LHCN-M2 (cell line): ENCODE measurements around the gene DCP1B. TPM values are rescaled to one million over a fixed set of nuclear protein-coding genes. Genes with fewer than 3 reads are reported as not detected.
A peak's percentile ranks its signal among the peaks of the same experiment; 100 is the strongest.

ENCODE experiments used
- DNase-seq: peaks from one replicate; pipeline ENCODE4 v3.0.0-alpha.2; 2012; ENCODE audit warnings: low read depth
- total RNA-seq: library from RNA; depleted of rRNA; stranded (reverse); fragments of >200 nt; gene quantifications from 2 replicates; pipeline ENCODE4 v1.2.3, GENCODE V29; 2014

The DCP1B gene
- total RNA-seq, 1 experiment from 2014 or later, result 20.8 TPM

- no peak for DNase-seq
These were observed 69.0 kb downstream of the DCP1B start for GRCh38 chr12:1935242-1935641.

DNA sequence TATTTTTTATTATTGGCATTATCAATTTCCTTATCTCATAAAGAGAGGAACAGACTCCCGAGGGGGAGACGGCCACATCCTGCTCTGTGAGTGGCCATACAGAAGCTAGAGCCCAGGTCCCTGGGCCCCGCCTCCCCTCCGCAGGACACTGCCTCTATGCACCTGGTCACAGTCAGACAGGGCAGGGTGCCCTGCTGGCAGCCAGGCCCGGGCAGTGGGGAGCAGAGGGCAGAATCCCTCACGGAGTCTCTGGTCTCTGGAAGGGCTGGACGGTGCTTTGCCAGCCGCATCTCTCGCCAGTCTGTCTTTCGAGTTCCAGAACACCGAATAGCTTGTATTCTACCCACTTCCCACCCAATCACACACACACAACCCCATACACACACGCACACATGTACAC lies 69.4 kb downstream of the DCP1B start:
- no peak for DNase-seq

- no peak for DNase-seq
These were observed 70.2 kb downstream of the DCP1B start for GRCh38 chr12:1934068-1934467.

GRCh38 chr12:1933342-1934051 lies 70.8 kb downstream of the DCP1B start:
- peak; percentile 94 for DNase-seq

- DNase-seq, result no peak
These were observed 71.9 kb downstream of the DCP1B start for GRCh38 chr12:1932264-1932777.

DNA sequence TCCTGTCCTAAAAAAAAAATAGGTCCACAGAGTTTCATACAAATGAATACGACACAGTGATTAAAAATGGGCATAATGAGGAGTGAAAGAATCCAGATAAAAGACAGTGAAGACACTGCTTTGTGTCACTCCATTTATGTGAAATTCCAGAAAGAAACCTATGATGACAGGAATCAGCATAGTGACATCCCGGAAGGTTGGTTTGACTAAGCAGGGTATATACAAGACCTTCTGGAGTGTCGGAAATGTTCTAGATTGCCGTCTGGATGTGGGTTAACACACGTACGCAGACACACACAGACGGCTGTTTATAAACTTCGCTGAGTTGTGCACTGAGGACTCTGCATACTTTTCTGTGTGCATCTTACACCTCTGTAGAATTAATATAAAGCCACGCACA lies 72.6 kb downstream of the DCP1B start:
- no peak for DNase-seq

- no peak for DNase-seq
These were observed 73.3 kb downstream of the DCP1B start for GRCh38 chr12:1930803-1931597.

- DNase-seq, result no peak
These were observed 74.1 kb downstream of the DCP1B start for GRCh38 chr12:1929985-1930802.

DNA sequence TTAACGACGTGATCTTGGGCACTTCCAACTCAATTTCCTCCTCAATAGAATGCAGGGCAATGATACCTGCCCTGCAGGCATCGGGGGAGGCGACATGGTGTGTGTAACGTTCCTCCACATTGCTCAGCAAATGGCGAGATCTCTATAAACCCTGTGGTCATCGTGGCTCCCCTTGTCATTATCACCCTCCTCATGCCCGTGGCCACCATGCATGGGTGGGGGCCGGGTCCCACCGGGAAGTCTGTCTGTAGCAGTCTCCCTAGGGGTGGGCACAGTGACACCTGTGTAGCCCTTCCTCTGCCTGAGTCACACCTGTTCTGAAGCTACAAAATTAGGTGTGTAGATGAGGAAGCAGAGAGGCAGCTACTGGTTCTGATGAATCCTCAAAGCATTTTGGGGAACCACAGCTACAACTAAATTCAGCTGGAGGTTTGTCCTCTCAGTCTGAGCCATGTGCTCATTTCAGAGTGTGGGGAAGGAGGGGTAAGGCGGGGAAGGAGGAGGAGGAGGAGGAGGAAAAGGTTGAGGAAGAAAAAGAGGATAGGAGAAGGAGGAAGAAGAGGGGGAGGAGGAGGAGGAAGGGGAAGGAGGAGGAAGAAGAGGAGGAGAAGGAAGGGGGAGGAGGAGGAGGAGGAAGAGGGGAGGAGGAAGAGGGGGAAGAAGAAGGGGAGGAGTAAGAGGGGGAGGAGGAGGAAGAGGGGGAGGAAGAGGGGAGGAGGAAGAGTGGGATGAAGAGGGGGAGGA lies 74.8 kb downstream of the DCP1B start:
- no peak for DNase-seq

GRCh38 chr12:1928439-1929121 lies 75.7 kb downstream of the DCP1B start:
- DNase-seq, result no peak

GRCh38 chr12:1927751-1928351 lies 76.4 kb downstream of the DCP1B start:
- DNase-seq, result no peak

DNA sequence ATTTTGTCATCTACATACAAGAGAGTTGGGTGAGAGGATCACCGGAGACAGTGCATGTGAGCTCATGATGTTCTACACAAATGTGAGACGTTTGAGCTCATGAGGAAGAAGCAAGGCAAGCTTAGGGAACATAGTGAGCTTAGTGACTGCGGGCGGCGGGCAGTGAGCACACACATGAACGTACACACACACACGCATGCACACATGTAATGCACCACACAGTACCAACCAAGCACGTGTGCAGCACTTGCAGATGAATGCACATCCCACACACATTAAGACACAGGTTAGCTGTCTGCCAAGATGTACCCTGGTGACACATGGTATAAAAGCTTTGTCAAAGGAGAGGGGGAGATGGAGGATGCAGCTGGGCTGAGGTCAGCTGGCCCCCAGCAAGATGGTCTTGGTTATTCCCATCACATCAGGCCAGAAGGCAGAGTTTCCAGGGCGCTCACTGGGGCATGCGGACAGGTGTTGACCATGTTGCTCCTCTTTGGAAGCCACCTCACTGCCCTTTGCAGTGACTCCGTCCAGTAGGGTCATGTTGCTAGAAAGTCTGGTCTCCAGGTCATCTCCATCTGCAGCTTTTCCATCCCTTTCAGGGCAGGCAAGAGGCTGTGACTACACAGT lies 77.1 kb downstream of the DCP1B start:
- no peak for DNase-seq

DNA sequence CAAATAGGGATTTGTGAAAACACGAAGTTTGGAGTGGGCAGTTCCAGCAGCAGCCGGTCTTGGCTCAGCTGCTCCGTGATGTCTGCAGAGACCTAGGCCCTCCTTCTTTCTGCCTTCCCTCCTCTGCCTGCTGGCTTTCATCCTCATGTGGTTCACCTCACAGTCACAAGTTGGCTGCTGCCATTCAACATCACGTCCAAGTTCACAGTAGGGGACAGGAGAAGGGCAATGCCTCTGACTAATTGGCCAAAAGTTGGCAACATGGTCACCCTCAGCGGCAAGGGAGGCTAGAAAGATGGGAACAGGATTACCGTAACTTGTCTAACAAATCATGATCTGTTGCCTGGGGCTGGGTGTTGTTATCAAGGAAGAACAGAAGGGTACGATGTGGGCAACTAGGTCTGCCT lies 78.0 kb downstream of the DCP1B start:
- DNase-seq, result peak; percentile 32

DNA sequence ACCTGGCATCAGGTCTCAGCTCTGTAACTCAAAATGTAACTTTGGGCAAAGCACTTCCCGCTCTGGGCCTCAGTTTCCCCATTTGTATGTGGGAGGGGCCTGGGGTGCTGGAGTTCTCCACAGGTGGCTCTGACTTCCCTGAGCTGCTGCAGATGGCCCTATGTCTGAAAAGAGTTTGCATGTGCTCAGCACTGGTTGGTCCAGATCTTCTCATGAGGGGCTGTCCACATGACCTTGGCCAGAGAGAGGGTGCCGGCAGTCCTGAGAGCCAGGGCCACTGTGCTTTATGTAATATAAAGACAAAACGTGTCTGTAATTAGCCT lies 78.6 kb downstream of the DCP1B start:
- no peak for DNase-seq

GRCh38 chr12:1924996-1925683 lies 79.1 kb downstream of the DCP1B start:
- no peak for DNase-seq

- no peak for DNase-seq
These were observed 81.3 kb downstream of the DCP1B start for GRCh38 chr12:1922985-1923384.

GRCh38 chr12:1922075-1922709 lies 82.1 kb downstream of the DCP1B start:
- no peak for DNase-seq

DNA sequence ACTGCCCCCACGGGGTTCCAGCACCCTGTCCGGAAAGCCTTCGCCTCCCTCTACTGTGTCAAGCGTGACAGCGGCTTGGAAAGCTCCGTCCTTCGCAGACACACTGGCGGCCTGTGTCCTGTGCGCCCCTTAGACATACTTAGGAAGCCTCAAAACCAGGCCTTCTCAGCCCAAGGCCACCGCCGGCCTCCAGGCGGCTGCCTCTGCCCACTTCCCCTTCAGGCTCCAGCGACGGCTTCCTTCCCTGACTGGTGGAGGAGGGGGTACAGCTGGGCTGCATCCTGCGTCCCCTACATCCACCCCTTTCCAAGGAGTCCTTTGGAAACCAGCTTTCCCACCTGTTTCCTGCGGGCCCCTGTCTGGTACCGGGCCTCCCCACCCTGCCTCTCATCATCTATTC lies 83.3 kb downstream of the DCP1B start:
- DNase-seq, result no peak

GRCh38 chr12:1920436-1920835 lies 83.8 kb downstream of the DCP1B start:
- DNase-seq, result no peak
